Hippocampal formation (tissue), 2 donors: ENCODE results near the gene MYLK4.

ENCODE experiments used
- DNase-seq, 2 donors: peaks; one replicate each; lab custom pipeline; 2025; lab: John Stamatoyannopoulos, UW

MYLK4 gene

DNA sequence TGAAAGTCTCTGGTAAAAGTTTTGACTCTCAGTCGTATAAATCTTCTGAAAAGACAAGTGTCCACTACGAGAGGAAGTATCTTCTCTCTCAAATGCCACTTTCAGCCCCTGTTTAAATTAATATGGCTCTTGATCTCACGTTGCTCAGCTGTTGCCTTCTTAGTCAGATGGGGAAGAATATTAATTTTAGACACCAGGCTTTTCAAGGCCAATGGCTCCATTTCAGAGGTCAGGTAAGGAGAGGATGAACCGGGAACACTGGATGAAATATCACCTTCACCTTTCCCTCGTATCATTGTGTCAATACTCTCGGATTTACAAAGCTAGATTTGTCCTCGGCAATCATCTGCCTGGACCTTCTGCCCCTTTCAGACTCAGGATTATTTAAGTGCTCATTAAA lies at the start of gene MYLK4:
Gene MYLK4, minus strand, starts transcription at position 91 of the 400 bp plus-strand sequence. CDS start 1,628 bp downstream, outside the sequence.
- DNase-seq: no peak

DNA sequence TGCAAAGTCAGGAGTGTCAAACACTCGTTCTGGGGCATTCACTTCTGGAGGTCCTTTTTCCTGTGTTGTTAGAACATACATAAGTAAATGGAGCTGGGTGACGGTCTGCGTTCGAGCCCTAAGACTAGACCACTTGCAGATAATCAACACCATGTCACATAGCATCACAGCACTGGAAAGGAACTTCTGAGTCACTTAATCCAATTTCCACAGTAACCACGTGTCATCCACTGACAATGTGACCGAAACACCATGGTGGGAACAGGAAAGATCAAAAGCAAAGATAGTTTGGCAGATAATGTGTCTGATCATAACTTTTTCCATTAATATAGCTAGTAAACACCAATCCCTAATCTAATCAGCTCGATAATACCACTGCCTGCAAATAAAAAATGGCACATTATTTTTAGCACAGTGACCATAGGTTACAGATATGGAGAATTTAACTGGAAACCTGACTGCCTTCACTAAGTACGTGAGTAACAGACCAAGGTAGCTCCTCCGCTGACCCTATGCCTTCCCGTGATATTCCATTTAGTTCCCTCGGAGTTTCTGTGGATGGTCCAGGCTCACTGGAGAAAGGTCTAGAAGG lies 49.3 kb upstream of the MYLK4 start:
- DNase-seq: no peak

DNA sequence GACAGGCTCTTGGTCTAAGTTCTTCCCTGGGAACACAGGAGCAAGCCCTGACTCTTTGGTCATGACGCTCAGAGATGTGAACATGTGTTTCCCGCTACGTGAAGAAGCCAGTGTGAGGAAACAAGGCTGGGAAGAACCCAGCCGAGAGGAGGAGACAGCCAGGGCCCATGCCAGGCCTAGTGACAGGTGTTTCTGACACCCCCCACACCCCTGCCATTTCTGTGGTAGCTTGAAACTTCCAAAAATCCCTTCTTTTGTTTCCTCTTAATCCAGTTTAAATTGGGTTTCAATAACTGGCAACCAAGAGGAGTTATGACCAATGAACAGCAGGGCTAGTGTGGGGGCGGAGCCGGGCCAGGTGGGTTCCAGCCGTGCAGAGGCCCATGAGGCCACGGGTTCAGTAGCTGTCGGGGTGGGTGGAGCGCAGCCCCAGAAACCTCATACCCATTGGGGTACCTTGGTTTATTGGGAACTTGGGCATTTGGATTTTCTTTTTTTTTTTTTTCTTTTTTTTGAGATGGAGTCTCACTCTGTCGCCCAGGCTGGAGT lies 47.9 kb upstream of the MYLK4 start:
- DNase-seq: no peak

DNA sequence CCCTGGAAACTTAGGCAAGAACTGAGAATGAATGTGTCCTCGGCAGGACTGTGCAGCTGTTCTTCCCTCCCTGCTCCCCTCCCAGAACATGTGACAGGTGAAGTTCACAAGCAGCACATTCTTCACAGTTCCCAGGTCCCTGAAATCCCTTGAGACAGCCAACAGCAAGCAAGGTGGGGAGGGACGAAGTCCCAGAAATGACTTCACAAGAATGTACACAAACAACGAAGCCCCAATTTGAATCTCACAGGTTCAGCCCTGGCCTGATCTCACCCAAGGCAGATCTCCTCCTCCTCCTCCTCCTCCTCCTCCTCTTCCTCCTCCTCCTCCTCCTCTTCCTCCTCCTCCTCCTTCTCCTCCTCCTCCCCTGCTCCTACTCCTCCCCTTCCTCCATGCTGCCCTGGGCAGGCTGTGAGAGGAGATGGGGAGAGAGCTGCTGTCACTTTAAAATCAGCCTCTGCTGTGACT lies 46.9 kb upstream of the MYLK4 start:
- no peak for DNase-seq

DNA sequence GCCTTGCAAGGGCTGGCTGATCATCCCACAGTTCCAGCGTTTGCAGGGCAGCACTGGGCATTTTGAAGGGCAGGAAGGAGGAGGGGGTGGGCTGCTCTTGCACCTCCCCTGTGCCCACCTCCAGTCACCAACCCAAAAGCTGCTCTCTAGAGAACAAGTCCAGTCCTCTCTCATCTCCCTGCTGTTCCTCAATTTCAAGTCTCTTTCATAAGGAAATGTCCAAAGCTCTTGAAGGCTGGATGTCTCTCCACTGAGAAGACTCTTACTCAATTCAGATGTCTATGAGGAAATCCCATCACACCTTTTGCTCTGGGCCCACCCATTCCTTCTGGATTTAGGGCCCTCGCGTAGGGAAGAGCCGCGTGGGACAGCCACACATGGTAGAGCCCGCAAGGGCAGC lies 46.1 kb upstream of the MYLK4 start:
- DNase-seq: no peak

DNA sequence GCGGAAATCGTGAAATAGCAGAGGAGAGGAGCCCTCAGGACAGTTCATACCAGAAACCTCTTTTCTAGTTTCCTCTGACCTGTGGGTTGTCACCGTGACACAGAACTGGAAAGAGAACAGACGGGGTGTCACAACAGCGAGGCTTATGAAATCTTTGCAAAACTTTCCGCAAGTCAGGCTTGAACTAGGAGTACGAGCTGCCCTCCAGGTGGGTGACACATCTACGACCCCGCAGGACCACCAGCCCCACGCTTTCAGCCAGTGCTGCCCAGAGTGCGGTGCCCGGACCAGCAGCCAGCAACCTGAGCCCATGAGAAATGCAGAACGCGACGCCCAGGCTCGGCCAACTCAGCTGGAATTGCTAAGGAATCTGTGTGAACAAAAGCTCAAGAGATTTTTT lies 45.2 kb upstream of the MYLK4 start:
- DNase-seq: no peak

DNA sequence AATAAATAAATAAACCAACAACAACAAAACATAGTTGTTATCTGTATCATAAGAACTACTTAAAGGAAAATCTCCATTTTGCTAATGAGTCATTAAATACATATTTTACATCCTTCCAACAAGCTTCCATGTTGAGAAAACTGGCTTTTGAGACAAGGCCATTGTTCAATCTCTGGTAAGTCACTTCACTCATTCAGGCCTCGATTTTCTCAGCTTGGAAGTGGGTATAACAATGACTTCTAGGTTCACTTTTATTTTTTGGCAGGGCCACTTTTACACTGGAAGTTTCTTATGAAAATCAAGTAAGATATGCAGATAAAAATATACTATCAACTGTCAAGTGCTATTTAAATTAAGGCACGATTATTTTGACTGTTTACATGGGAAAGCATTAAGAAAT lies 44.4 kb upstream of the MYLK4 start:
- DNase-seq: no peak

DNA sequence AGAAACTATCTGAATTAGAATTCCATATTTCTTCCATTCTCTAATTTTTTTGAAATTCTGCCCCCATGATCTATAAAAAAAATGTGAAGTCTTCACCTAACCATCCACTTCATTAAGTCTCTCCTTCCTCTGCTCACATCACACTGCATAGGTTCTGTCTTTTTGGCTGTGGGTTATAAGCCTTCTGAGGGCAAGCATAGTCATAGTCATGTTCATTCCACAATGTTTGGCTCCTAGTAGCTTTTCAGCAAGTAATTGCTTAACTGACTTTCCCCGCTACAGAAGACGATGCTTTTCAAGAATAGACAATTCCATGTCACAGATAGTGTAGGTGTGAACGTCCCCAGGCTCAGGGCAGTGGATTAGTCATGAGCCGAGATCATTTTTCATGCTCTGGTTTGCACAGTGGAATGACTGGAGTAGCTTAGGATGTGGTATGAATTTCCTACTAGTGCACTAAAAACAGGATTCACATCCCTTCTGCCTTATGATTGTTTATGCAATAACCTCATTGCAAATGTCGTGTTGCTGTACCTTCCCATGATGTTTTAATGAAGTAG lies 43.5 kb upstream of the MYLK4 start:
- DNase-seq: no peak

DNA sequence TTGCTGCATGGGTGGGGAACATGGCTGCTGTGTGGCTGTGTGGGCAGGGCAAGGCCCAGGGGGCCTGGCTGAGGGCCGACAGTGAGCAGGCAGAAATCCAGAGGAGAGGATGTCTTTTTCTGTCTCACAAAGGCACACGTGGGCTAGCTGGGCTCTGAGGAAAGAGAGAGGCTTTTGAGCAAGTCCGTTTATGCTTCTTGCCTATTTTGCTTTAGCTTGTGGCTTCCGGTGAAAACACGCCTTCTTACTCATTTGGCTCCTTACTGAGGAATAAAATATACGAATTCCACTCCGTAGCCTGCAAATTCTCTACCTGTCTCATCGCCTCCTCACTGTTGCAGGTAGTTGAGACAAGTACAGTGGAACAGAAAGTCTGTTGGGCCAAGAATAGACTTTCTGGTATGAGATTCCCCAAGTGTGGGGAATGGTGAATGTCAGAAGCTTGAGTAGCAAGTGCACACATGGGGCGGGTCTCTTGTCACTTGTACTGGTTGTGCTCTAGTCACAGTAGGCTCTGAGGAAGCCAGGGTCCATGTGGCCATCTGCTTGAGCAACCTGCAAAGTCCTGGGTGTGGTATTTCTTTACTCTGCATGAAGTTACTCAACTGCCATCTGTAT lies 42.9 kb upstream of the MYLK4 start:
- DNase-seq: peak in 1 of 2 donors; percentile 49

DNA sequence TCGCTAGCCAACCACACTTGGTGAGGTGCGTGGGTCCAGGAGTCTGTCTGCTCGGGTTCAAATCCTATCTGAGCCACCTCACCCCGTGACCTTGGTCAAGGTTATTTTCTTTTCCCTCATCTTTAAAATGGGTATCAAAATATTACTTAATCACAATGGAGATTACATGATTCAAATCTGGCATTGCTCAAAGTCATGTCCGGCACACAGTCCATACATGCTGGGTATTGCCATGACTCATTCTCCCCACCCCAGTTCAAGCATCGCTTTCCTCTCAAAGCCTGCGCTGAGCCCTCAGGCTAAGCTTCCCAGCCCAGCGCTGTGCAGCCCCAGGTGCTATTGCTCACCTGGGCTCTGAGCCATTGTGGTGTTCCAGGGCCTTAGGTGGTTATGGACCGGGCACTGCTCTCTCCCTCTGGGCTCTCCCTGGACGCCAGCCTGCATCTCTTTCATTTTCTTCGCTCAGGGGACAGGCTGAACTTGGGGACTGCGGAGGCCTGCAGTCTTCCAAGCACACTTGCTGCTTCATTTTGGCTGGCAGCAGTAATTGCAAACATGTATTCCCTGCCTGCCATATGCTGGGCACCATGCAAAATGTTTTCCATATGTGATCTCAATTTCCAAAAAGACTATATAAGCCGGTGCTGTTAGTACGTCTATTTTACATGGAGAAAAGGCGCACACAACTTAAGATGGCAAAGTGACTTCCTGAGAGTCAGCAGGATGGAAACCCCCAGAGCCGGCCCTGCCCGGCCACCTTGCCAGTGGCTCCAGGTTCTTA lies 41.8 kb upstream of the MYLK4 start:
- no peak for DNase-seq

DNA sequence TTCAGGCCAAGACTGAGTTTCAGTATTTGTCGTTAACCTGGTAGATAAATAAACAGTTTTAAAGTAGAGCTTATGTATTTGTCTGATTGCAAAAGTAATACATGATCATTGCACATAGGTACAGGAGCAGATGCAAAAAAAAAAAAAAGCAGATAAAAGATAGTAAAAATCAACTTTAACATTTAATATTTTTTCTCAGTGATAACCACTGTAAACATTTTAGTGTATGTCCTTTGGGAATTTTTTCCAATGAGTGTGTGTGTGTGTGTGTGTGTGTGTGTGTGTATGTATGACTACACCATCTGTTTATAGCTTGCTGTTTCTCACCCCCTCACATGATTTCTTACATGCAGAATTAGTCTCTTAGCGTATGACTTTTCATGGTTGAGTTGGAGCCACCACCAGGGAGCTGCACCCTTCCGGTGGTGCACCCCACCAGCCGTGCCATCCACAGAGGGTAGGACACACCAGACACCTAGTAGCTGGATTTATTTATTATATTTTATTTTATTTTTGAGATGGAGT lies 40.8 kb upstream of the MYLK4 start:
- DNase-seq: no peak

DNA sequence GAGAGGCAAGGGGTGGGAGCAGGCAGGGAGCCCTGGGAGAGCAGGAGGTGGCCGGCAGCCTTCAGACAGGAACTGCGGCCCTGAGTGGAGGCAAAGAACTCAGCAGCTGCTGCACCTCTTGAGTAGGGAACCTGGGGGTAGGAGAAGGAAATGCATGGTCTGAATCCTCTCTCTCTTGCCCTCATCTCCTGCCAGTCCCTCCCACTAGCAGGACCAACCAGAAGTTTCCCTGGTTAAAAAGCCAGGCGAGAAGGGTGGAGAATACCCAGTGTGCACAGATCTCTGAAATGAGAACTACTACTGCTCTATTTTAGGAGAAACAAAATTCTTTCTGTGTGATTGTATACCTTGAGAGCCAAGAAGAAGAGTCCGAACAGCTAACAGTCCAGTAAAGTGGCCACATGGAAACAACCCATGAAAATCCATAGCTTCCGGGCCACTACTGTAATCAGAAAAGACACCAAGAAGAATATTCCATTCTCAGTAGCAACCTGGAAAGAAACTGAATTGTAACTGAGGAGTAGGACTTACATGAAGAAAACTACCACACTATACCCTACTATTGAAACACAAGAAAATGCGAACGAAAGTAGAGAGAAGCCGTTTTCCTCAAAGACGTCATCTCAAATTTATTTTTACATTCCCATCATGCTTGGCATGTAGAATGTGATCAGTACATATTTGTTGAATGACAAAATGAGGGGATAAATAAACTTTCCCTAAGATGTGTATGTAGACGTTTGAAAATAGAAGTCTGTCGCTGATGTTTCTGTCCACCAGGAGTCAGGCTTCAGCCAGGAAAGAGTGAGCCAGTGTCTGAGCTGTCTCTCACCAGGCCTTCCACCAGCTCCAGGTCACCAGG lies 40.1 kb upstream of the MYLK4 start:
- peak; percentile 60 to 74 for DNase-seq

DNA sequence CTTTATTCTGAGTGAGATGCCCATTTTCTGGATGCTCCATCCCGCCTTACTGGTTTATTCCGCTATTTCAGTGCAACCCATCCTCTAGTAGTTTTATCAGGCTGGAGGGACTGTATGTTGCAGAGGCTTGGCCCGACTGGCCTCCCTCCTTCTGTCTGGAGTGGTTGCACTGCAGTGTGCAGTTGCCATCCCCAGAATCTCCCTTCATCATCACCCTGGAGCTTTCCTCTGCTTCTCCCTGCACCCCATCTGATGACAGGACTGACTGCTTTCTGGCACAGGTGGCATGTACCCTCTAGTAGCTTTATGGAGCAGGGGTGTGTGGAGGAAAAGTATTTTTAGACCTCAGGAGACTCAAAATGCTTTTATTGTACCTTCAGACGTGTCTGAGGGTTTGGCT lies 35.5 kb upstream of the MYLK4 start:
- DNase-seq: no peak

DNA sequence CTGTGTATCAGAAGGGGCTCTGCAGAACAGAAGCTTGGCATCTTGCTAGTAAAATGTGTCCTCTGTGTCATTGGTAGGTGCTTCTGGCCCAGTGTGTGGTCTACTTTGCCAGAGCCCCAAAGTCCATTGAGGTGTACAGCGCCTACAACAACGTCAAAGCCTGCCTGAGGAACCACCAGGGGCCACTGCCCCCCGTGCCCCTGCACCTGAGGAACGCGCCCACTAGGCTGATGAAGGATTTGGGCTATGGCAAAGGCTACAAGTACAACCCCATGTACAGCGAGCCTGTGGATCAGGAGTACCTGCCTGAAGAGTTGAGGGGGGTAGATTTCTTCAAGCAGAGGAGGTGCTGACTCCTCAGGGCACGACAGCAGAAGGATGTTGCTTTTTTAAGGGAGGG lies 34.2 kb upstream of the MYLK4 start:
- no peak for DNase-seq

DNA sequence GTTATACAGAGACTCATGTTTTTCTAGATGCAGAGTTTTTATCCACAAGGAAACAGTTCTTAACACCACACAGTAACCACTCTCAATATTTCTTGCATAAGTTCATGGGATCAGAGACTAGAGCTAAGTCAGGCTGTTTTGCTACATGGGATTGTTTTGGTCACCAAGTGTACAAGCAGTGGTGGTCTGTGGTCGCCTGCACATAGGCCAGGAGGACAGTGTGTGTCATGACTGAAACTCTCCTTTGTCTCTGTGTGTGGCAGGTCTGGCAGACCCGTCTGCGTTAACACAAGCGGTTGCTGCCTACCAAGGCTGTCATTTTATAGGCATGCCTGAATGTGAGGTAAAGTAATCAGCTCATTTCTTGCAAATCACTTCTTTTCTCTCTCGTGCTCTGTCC lies 33.3 kb upstream of the MYLK4 start:
- no peak for DNase-seq

DNA sequence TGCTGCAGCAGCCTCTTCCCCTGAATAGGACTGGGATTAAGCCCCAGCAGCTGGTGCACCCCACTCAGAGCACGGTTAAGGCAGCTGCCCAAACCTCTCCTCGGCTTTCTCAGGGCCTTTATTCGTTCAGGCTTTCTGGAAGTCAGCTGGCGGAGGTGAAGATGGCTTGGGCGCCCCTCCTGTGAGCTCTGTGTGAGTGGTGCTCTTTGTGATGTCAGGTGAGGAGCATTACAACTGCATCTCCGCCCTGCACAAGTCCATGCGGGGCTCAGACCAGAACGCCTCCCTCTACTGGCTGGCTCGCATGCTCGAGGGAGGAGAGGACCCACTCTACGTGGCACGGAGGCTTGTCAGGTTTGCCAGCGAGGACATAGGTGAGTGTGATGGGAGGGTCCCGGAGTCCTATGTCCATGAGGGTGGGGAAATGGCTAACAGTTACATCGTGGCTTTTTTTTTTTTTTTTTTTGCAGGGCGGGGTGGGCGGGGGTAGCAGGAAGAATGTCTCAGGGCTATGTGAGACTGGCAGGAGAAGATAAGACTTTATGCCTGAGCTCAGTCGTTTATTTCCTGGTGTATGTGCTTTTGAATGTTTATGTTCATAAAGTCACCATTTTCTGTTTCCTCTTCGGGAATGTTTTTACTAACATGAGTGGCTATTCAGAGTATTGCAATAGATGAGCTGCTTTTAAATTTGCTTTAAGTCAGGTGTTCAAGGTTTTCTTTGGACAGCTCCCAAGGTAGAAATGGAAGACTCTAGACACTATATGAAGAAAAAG lies 32.7 kb upstream of the MYLK4 start:
- no peak for DNase-seq

DNA sequence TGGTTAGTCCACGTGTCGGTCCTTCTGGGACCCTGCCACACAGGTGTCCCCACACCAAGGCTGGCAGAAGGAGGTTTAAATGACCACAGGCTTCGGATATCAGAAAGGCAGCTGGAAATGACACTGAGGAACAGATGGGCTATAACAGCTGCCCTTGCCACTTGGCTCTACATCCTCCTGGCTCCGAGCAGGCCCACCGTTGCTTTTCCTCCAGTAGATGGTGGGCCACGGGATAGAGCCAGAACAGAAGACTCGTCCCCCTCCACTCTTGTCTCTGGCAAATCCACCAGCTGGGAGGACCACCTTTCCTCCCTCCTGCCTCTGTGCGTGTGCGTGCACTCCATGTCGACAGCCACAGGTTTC lies 32.1 kb upstream of the MYLK4 start:
- DNase-seq: no peak

DNA sequence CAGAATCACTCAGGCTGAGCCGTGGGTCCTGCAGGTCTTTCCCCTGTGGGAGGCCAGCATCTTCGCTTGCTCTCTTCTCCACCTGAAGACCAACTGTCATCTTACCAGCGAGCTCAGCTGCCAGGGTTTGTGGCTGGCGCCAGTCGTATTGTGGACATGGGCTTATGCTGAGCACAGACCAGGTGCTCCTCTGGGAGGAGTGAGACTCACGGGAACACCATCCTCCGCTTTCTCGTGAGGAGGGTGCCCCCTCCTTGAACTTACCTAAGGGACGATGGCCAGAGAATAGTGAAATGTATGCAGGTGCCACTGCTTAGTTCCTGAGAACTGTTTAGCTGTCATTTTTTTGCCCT lies 31.6 kb upstream of the MYLK4 start:
- DNase-seq: no peak

DNA sequence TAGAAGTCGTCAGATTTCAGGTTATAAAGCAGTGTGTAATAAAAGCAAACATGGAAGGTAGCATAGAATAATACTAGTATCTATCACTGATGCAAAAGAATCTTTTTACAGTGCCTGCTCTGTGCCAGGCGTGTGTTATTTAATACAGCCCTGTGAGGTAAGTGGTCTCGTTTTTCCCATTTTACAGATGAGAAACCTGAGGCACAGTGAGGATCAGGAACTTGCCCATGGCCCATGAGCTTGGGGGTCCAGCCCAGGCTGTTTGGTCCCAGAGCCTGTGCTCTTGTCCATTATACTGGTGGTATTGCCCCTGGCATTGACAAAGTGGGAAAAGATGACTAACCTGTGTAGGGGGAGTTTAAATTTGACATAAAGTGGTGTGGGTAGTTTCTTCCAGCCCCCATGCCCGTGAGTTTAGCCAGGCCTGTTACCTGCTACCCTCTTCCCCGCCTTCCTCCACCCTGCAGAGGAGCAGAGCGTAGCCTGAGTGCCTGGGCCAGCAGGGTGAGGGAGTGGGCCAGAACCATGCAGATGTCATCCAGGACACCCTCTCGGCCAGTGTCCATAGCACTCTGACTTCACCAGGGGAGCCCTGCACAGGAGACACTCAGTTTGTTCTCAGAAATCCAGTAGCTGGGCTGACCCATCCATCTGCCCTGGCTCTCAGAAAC lies 31.1 kb upstream of the MYLK4 start:
- no peak for DNase-seq

DNA sequence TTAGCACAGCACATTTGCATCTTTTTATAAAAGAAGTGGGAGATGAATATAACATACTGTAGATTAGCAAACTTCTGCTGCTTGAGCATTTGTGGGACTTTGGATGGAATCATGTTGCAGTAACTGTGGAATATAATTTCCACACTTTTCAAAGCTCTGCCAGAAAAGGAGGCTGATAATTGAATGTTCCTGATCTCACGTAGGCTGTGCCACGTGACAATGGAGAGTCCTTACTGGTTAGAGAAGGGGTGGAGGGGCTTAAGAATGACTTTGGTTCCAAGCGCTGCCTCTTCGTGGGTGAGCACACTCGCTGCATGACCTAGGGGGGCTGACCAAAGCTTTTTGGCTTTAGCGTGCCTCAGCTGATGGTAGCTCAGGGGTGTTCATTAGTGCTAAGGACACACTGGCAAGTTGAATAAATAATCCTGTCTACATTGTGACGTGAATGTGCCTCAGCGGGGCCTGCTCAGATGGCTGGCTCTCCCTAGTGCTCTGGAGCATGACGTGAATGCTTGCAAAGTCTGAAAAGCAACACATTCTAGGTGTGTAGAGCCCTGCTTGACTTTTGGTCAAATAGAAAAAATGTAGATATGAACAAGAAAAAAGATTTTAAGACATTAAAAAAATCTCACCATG lies 29.5 kb upstream of the MYLK4 start:
- DNase-seq: no peak
